ENCODE data around the gene PARD3B. TPM values are rescaled to one million over a fixed set of nuclear protein-coding genes. Genes with fewer than 3 reads are reported as not detected.

Gene PARD3B
- total RNA-seq, 1 donor from 2014 or later = 4.3 TPM

GRCh38 chr2:204850581-204850980 is 305.3 kb downstream of the PARD3B start:
- peak; percentile 69 for ATAC-seq

- no peak for ATAC-seq
Measured at GRCh38 chr2:204853905-204854304, 308.6 kb downstream of the PARD3B start.

- no peak for ATAC-seq
Measured at GRCh38 chr2:204860274-204860673, 315.0 kb downstream of the PARD3B start.

- no peak for ATAC-seq
Measured at GRCh38 chr2:204862809-204863208, 317.5 kb downstream of the PARD3B start.

GRCh38 chr2:204863336-204863735 is 318.1 kb downstream of the PARD3B start:
- ATAC-seq = no peak

GRCh38 chr2:204869132-204869823 is 324.0 kb downstream of the PARD3B start:
- ATAC-seq = no peak

- ATAC-seq = no peak
Measured at GRCh38 chr2:204870053-204870452, 324.8 kb downstream of the PARD3B start.

GRCh38 chr2:204871231-204871953 is 326.1 kb downstream of the PARD3B start:
- no peak for ATAC-seq

GRCh38 chr2:204876311-204876710 is 331.0 kb downstream of the PARD3B start:
- ATAC-seq = no peak

- ATAC-seq = no peak
Measured at GRCh38 chr2:204877691-204878090, 332.4 kb downstream of the PARD3B start.

- ATAC-seq = no peak
Measured at GRCh38 chr2:204880928-204881327, 335.7 kb downstream of the PARD3B start.

- ATAC-seq = no peak
Measured at GRCh38 chr2:204881655-204882054, 336.4 kb downstream of the PARD3B start.

- no peak for ATAC-seq
Measured at GRCh38 chr2:204885747-204886146, 340.5 kb downstream of the PARD3B start.

- ATAC-seq = no peak
Measured at GRCh38 chr2:204886713-204887112, 341.4 kb downstream of the PARD3B start.

- ATAC-seq = no peak
Measured at GRCh38 chr2:204888222-204888621, 342.9 kb downstream of the PARD3B start.

GRCh38 chr2:204890680-204891079 is 345.4 kb downstream of the PARD3B start:
- ATAC-seq = no peak

GRCh38 chr2:204891739-204892138 is 346.5 kb downstream of the PARD3B start:
- no peak for ATAC-seq

GRCh38 chr2:204892506-204893255 is 347.4 kb downstream of the PARD3B start:
- ATAC-seq = no peak

GRCh38 chr2:204896146-204896545 is 350.9 kb downstream of the PARD3B start:
- no peak for ATAC-seq

- no peak for ATAC-seq
Measured at GRCh38 chr2:204897561-204897960, 352.3 kb downstream of the PARD3B start.

GRCh38 chr2:204898928-204899640 is 353.8 kb downstream of the PARD3B start:
- no peak for ATAC-seq

GRCh38 chr2:204899983-204900382 is 354.7 kb downstream of the PARD3B start:
- ATAC-seq = no peak

GRCh38 chr2:204900487-204900886 is 355.2 kb downstream of the PARD3B start:
- peak; percentile 57 for ATAC-seq

Measured in esophagus mucosa (tissue), 1 donor.